Stimulated activated CD8-positive, alpha-beta memory T cell treated with anti-CD3 and anti-CD28 coated beads, Interleukin-4, amount 100 ng/mL, for 1 hour (primary cell): ENCODE results near the gene FANCB.

Experiments used
- DNase-seq, 2 donors: peaks; one replicate each; pipeline ENCODE4 v3.0.0-alpha.2; 2020; ENCODE audit warnings: low read depth in 2 of 2, low spot score in 1 of 2

Gene FANCB

DNA sequence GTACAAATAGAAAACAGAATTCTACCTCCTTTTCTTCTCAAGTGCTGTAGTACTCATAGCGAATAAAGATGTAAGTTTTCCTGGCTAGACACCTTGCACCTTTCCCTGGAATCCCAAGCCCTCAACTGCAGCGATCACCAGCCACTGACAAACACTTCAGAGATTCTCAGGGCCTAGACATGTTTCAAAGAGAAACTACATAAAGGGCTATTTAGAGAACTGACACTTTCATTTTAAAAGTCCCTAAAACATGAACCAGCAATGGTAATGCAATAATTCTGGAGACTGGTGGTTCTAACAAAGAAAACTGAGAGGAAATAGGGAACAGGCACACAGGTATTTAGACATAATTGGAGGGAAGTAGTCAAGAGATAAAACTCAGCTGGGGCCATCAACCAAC, 35.7 kb downstream of the FANCB start:
- no peak for DNase-seq

GRCh38 chrX:14832586-14832985, 40.3 kb downstream of the FANCB start:
- DNase-seq, result no peak

DNA sequence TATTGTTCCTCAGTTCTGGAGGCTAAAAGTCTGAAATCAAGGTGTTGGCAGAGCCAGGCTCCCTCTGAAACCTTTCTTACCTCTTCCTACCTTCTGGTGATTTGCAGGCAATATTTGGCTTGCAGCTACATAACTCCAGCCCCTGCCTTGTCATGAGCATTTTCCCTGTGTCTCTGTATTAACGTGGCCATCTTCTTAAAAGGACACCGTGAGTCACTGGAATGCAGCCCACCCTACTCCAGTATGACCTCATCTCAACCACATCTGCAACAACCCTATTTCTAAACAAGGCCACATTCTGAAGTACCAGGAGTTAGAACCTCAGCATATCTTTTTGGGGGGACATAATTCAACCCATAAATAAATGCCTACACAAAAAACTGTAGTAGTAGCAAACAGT, 40.7 kb downstream of the FANCB start:
- no peak for DNase-seq

GRCh38 chrX:14829643-14830042, 43.2 kb downstream of the FANCB start:
- no peak for DNase-seq

GRCh38 chrX:14826319-14826718, 46.5 kb downstream of the FANCB start:
- DNase-seq, result no peak

DNA sequence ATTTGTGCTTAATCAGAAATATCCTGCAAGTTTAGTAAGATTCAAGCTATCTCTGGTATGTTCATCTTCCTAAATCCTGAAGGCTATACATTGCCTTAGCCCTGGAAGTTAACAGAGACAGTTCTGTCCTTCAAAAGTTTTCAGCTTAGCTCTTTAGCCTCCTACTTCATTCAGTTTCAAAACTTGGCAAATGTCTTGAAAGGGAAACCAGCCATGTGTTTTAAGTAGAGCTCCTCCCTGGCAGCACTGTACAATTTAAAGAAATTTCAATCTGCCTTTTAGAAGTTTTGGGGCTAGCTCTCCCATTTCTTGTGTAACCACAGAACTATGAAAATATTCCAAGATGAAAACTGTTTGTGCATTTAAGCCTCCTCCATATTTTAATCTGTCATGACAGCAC, 47.0 kb downstream of the FANCB start:
- DNase-seq, result no peak

DNA sequence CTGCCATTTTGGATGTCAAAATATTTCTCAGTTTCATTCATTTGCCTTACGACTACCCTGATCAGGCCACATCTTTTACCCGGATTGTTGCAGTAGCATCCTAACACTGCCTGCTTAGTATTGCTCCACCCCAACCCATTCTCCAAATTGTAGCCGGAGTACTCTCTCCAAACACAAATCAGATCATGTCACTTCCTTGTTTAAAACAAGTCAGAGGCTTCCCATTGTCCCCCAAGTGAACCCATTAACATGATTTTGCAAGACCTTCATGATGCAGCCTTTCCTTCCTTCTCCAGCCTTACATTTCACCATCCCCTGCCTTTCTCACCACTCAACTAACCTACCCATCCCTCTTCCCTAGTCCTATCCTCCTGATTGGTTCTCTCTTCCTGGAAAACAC, 53.1 kb downstream of the FANCB start:
- DNase-seq, result no peak

- no peak for DNase-seq
These were observed 55.3 kb downstream of the FANCB start for GRCh38 chrX:14817571-14817970.

DNA sequence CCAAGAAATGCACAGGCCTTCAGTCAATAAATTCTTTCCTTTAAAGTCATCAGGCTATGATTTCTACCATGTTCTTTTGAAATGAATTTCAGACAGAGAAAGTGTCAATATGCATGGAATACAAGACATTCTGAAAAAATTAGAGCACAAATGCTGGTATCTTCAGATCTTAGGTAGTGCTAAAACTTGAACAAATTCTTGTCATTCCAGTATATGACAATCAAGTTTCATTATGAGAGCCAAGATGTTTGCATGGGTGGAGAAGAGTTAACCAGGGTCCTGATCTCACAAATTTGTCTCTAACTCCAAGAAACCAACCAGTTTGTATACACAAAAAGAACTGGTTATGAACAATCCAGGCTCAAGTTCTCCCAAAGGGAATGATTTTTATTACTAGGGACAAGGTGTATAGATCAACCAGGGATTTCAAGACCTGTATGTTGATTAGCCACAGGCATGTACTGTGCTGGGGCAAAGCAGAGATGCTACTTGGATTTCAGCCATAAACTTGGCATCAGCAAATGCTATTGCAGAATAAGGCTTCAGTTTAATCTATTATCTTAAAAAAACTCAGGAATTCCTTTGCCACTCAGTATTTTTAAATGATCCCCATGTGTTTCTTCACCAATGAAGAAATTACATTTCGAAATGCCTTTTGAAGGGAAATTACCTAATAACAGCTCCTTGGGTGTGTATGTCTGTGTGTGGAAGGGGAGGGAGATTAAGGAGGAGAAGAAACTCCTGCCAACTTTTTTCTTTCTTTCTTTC, 69.7 kb downstream of the FANCB start:
- DNase-seq, result no peak

GRCh38 chrX:14801136-14801535, 71.7 kb downstream of the FANCB start:
- DNase-seq, result no peak

DNA sequence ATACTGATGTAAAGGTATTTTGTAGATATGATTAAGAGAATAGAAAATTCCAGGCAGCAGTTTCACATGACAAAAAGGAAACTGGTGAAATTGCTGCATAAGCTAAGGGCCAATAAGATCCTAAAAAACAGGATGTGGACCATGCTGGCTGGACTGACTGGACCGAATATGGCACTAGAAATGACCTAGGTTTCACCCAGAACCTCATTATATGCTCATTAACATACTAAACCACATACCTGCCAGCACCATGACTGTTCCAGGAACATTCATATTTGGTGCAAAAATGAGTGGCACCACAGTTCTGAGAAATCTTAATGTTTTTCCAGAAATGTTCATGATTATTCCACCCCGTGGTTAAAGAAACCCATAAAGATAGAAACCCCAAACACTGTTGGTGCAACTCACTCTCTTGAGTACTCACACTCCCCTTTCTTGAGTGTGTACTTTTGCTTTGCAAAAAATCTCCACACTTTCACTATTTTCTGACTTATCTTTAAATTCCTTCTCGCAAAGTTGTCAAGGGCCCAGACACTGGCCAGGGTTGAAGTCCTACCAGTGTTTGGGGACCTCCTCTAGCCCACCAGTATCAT, 74.0 kb downstream of the FANCB start:
- DNase-seq, result no peak
